Measurements from ENCODE around the gene RNF8.

RNF8 gene

GRCh38 chr6:37389857-37390256 is 36.1 kb downstream of the RNF8 start:
- Histone ChIP-seq H3K27ac (no peak overlapping the region), H3K36me3 (replicated peaks) (peaks cover 17% of the 10 kb centered on the region), H3K4me3 (ENCODE audit: low read depth, low read length) (no peak overlapping the region), H3K27me3 (replicated peaks) (no peaks in the 10 kb centered on the region)
- in situ Hi-C loops (cut with HindIII; ENCODE audit: low pct_ligation_motif_present, low sequenced_read_pairs): no loop called here
- no peak for DNase-seq
- TF ChIP-seq, protein P1, sequence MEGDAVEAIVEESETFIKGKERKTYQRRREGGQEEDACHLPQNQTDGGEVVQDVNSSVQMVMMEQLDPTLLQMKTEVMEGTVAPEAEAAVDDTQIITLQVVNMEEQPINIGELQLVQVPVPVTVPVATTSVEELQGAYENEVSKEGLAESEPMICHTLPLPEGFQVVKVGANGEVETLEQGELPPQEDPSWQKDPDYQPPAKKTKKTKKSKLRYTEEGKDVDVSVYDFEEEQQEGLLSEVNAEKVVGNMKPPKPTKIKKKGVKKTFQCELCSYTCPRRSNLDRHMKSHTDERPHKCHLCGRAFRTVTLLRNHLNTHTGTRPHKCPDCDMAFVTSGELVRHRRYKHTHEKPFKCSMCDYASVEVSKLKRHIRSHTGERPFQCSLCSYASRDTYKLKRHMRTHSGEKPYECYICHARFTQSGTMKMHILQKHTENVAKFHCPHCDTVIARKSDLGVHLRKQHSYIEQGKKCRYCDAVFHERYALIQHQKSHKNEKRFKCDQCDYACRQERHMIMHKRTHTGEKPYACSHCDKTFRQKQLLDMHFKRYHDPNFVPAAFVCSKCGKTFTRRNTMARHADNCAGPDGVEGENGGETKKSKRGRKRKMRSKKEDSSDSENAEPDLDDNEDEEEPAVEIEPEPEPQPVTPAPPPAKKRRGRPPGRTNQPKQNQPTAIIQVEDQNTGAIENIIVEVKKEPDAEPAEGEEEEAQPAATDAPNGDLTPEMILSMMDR (IDR thresholded peaks at IDR 0.05; ENCODE audit: low read depth, low read length, missing control alignments): no peak

DNA sequence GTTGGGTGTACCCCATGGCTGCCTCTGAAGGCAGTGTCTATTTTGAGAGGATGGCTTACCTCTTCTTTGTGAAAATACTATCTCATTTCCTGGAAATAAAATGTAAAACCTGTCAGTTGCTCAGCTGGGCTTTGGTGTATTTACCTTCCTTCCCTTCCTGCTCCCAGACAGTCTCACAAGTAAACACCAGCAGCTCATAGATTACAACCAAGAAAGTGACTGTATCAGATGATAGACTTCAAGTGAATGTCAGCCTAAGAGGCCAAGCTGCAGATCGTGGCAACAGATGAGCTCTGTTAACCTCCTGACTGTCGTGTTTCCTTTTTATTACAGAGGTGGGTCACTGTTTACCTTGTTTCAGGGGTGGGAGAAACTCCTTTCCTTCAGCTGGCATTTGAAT is 37.3 kb downstream of the RNF8 start:
- H3K4me3 ChIP-seq (ENCODE audit: low read depth, low read length): no peak overlapping the region
- H3K36me3 ChIP-seq (replicated peaks): peaks cover 17% of the 10 kb centered on the region
- no peak for DNase-seq
- no peaks in the 10 kb centered on the region for H3K27me3 ChIP-seq (replicated peaks)
- TF ChIP-seq, protein P1 (IDR thresholded peaks at IDR 0.05; ENCODE audit: low read depth, low read length, missing control alignments): no peak
- H3K27ac ChIP-seq: no peak overlapping the region
- in situ Hi-C loops (cut with HindIII; ENCODE audit: low pct_ligation_motif_present, low sequenced_read_pairs): no loop called here

DNA sequence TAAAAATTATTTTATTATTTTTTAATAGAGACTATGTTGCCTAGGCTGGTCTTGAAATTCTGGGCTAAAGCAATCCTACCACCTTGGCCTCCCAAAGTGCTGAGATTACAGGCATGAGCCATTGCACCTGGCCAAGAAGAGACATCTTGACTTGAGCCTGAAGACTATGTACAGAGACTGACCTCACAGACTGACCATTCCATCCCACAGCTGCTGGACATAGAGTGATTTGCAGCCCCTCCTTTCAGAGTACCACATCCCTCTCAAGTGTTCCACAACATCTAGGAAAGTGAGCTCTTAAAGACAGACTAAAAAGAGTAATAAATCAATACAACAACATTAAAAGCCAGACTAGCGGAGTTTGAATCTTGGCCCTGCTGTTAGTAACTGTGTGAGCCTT is 39.0 kb downstream of the RNF8 start:
- no peak for DNase-seq
- in situ Hi-C loops (cut with HindIII; ENCODE audit: low pct_ligation_motif_present, low sequenced_read_pairs): no loop called here
- Histone ChIP-seq H3K27me3 (replicated peaks) (no peaks in the 10 kb centered on the region), H3K4me3 (ENCODE audit: low read depth, low read length) (no peak overlapping the region), H3K36me3 (replicated peaks) (peaks cover 17% of the 10 kb centered on the region), H3K27ac (no peak overlapping the region)
- TF ChIP-seq, protein P1 (IDR thresholded peaks at IDR 0.05; ENCODE audit: low read depth, low read length, missing control alignments): no peak

- no peak overlapping the region for H3K27ac ChIP-seq
- H3K4me3 ChIP-seq (ENCODE audit: low read depth, low read length): no peak overlapping the region
- in situ Hi-C loops (cut with HindIII; ENCODE audit: low pct_ligation_motif_present, low sequenced_read_pairs): no loop called here
- H3K27me3 ChIP-seq (replicated peaks): no peaks in the 10 kb centered on the region
- H3K36me3 ChIP-seq (replicated peaks): peaks cover 17% of the 10 kb centered on the region
- TF ChIP-seq, protein P1 (IDR thresholded peaks at IDR 0.05; ENCODE audit: low read depth, low read length, missing control alignments): no peak
- DNase-seq: no peak
These were observed 39.7 kb downstream of the RNF8 start for GRCh38 chr6:37393381-37393929.

DNA sequence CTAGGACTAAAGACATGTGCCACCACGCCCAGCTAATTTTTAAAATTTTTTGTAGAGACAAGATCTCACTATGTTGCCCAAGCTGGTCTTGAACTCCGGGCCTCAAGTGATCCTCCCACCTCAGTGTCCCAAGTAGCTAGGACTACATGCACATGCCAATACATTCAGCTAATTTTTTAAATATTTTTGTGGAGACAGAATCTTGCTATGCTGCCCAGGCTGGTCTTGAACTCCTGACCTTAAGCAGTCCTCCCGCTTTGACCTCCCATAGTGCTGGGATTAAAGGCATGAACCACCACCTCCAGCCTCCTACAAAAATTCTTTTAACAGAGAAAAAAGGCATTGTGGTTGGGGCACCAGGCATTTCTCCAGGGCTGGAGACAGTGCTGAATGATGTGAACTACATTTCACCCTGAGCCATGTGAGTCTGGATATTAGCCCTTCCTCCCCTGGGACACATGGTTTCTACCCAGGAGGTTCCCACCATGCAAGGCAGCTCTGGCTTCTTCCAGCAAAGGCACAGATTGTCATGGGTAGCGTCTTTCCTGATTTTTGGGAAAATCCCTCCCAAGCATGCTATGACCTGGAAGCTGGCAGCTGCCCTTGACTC is 42.9 kb downstream of the RNF8 start:
- DNase-seq: peak; percentile 77
- H3K4me3 ChIP-seq (ENCODE audit: low read depth, low read length): no peak overlapping the region
- in situ Hi-C loops (cut with HindIII; ENCODE audit: low pct_ligation_motif_present, low sequenced_read_pairs): no loop called here
- no peaks in the 10 kb centered on the region for H3K27me3 ChIP-seq (replicated peaks)
- TF ChIP-seq, protein P1 (IDR thresholded peaks at IDR 0.05; ENCODE audit: low read depth, low read length, missing control alignments): no peak
- H3K27ac ChIP-seq: peak overlapping the region; percentile 11
- H3K36me3 ChIP-seq (replicated peaks): peaks cover 5% of the 10 kb centered on the region

- in situ Hi-C loops (cut with HindIII; ENCODE audit: low pct_ligation_motif_present, low sequenced_read_pairs): no loop called here
- TF ChIP-seq, protein P1 (IDR thresholded peaks at IDR 0.05; ENCODE audit: low read depth, low read length, missing control alignments): no peak
- Histone ChIP-seq H3K27ac (no peak overlapping the region), H3K36me3 (replicated peaks) (no peaks in the 10 kb centered on the region), H3K4me3 (ENCODE audit: low read depth, low read length) (no peak overlapping the region), H3K27me3 (replicated peaks) (no peaks in the 10 kb centered on the region)
- no peak for DNase-seq
These were observed 45.3 kb downstream of the RNF8 start for GRCh38 chr6:37399131-37399530.
